Dendritic cell treated with granulocyte-macrophage colony-stimulating factor and Interleukin-4, amounts not matched to agents 40 ng/mL and 50 ng/mL, for 4 days (primary cell): ENCODE measurements around the gene CHN1.

Source experiments
- H3K27ac Mint-ChIP-seq: one replicate; pipeline ENCODE4 v1.8.0; 2022; ENCODE audit warnings: mild to moderate bottlenecking, mixed read lengths
- H3K27me3 Mint-ChIP-seq: one replicate; pipeline ENCODE4 v1.8.0; 2022; ENCODE audit warnings: mild to moderate bottlenecking, mixed read lengths
- H3K36me3 Mint-ChIP-seq: one replicate; pipeline ENCODE4 v1.8.0; 2022; ENCODE audit warnings: low read depth, mixed read lengths
- H3K4me1 Mint-ChIP-seq: one replicate; pipeline ENCODE4 v1.8.0; 2022; ENCODE audit warnings: low read depth, mixed read lengths
- H3K4me3 Mint-ChIP-seq: one replicate; pipeline ENCODE4 v1.8.0; 2022; ENCODE audit warnings: mild to moderate bottlenecking, moderate library complexity, mixed read lengths
- H3K9me3 Mint-ChIP-seq: one replicate; pipeline ENCODE4 v1.8.0; 2022; ENCODE audit warnings: mixed read lengths
- intact Hi-C: fragments of 100-400 bp; cut with micrococcal nuclease; formaldehyde crosslinking; loops from one replicate; pipeline ENCODE4 v1.15.0; 2022

Gene CHN1

DNA sequence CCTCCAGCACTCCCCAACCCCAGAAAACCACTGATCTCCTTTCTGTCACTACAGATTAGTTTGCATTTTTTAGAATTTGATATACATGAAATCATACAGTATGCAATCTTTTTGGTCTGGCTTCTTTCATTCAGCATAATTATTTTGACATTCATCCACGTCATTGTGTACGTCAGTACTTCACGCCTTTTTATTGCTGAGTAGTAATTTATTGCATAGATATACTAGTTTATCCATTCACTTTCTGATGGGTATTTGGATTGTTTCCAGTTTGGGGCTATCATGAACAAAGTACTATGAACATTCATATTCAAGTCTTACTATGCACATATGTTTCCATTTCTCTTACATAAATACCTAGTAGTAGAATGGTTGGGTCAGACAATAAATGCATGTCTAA is 20.1 kb upstream of the CHN1 start:
- no peaks in the 10 kb centered on the region for H3K9me3 Mint-ChIP-seq
- no peak overlapping the region for H3K27ac Mint-ChIP-seq
- no peak overlapping the region for H3K4me3 Mint-ChIP-seq
- peaks cover 6% of the 10 kb centered on the region for H3K4me1 Mint-ChIP-seq
- H3K27me3 Mint-ChIP-seq = peaks cover 7% of the 10 kb centered on the region
- intact Hi-C loops = no loop called here
- no peaks in the 10 kb centered on the region for H3K36me3 Mint-ChIP-seq

DNA sequence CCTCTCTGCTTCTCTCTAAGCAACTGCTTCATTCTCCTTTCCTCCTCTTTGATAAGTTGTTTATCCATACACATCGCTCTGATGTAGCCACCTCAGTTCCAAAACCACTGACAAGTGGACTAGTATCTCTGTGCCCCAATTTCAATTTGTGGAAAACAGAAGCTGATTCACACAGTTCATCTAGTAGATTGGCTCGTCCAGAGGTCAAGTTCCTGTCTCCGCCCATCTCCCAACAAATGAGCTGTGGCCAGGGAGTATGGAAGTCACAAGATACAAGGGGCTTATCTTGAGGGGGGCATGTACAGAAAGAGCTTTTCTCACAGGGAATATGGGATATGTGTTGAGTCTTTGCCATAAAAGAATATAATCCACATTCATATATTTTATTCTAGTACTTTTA is 17.7 kb upstream of the CHN1 start:
- no peak overlapping the region for H3K4me3 Mint-ChIP-seq
- peaks cover 6% of the 10 kb centered on the region for H3K4me1 Mint-ChIP-seq
- H3K27ac Mint-ChIP-seq = no peak overlapping the region
- H3K9me3 Mint-ChIP-seq = no peaks in the 10 kb centered on the region
- intact Hi-C loops = no loop called here
- no peaks in the 10 kb centered on the region for H3K36me3 Mint-ChIP-seq
- H3K27me3 Mint-ChIP-seq = peaks cover 7% of the 10 kb centered on the region

DNA sequence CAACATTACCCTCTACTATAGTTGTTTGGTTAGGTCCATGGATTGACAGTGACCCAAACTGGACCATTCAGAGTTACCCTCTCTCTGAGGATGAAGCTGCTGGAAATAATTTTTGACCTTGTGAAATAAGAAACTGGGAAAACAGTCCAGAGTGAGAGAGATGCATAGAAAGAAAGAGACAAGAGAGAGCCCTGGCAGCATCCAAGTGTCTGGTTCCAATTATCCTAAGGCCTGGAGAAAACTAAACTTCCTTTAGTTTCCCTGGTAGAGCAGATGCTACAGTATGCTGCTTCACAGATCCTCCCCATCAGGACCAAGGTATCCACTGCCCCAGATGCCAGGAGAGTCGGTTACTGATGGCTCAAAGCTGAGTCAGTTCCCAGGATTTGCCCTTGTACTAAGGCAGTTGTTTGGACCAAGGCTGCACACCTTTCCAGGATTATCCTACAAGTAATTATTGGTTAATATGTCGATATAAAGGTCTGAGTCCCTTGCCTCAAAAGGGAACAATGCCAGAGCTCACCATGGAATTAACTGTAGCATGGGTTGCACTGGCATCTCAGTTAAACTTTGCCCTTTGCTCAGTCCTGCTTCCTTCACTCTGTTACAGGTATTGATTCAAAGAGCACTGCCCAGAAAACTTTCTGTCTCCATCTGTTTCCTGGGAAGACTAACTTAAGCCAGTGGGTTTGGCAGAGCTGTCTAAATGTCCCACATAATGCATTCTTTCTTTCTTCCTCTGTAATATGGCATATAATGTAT is 14.6 kb upstream of the CHN1 start:
- Mint-ChIP-seq H3K36me3 (no peaks in the 10 kb centered on the region), H3K9me3 (no peaks in the 10 kb centered on the region), H3K27ac (no peak overlapping the region), H3K27me3 (peaks cover 5% of the 10 kb centered on the region), H3K4me1 (peaks cover 6% of the 10 kb centered on the region), H3K4me3 (no peak overlapping the region)
- intact Hi-C loops = no loop called here

DNA sequence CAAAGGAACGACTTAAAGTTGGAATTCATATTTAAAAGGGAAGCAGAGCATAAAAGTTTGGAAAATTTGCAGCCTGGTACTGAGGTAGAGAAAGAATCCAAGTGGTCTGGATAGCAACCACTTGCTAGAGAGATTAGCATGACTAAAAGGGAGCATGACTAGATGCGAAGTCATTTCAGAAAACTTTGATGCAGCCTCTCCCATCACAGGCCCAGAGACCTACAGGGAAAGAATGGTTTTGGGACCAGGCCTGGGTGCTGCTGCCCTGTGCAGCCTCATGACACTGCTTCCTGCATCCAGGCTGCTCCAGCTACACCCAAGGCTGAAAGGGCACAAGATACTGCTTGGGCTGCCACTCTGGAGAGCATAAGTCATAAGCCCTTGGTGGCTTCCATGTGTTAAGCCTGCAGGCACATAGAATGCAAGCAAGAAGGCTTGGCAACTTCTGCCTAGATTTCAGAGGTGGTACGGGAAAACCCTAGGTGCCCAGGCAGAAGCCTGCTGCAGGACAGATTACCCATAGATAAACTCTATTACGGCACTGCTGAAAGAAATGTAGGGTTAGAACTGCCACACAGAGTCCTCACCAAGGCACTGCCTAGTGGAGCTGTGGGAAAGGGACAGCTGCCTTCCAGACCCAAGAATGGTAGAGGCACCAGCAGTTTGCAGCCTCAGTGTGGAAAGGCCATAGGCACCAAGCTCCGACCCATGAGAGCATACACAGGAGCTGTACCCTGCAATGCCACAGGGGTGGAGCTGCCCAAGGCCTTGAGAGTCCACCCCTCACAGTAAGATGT is 12.6 kb upstream of the CHN1 start:
- H3K4me3 Mint-ChIP-seq = no peak overlapping the region
- peaks cover 3% of the 10 kb centered on the region for H3K4me1 Mint-ChIP-seq
- intact Hi-C loops = no loop called here
- H3K9me3 Mint-ChIP-seq = no peaks in the 10 kb centered on the region
- H3K27me3 Mint-ChIP-seq = peaks cover 11% of the 10 kb centered on the region
- no peaks in the 10 kb centered on the region for H3K36me3 Mint-ChIP-seq
- H3K27ac Mint-ChIP-seq = no peak overlapping the region

GRCh38 chr2:175015340-175015739 is 10.2 kb upstream of the CHN1 start:
- Mint-ChIP-seq H3K27me3 (peaks cover 19% of the 10 kb centered on the region), H3K36me3 (no peaks in the 10 kb centered on the region), H3K4me3 (no peak overlapping the region), H3K9me3 (no peaks in the 10 kb centered on the region), H3K4me1 (no peaks in the 10 kb centered on the region), H3K27ac (no peak overlapping the region)
- intact Hi-C loops = no loop called here

DNA sequence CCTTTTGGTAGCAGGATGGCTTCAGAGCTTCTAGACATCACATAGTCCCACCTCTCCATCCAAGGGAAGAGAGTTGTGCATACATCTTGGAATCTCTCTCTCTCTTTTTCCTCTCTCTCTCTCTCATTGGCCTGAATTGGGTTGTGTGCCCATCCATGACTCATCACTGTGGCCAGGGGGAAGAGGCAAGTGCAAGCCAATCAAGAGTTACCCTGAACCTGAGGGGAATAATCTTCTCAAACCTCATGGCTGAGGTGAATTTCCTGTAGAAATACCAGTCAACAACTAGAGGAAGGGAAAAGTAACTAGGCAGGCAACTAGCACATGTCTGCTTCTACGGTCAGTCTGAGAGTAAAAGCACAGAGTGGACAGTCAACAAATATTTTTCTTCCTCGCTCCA is 7.3 kb upstream of the CHN1 start:
- Mint-ChIP-seq H3K36me3 (no peaks in the 10 kb centered on the region), H3K4me3 (no peak overlapping the region), H3K4me1 (no peaks in the 10 kb centered on the region), H3K9me3 (no peaks in the 10 kb centered on the region), H3K27ac (no peak overlapping the region), H3K27me3 (peaks cover 36% of the 10 kb centered on the region)
- intact Hi-C loops = no loop called here

- intact Hi-C loops = no loop called here
- Mint-ChIP-seq H3K36me3 (no peaks in the 10 kb centered on the region), H3K27me3 (peaks cover 44% of the 10 kb centered on the region), H3K4me1 (no peaks in the 10 kb centered on the region), H3K4me3 (no peak overlapping the region), H3K27ac (no peak overlapping the region), H3K9me3 (no peaks in the 10 kb centered on the region)
Measured at GRCh38 chr2:175011505-175011904, 6.3 kb upstream of the CHN1 start.

DNA sequence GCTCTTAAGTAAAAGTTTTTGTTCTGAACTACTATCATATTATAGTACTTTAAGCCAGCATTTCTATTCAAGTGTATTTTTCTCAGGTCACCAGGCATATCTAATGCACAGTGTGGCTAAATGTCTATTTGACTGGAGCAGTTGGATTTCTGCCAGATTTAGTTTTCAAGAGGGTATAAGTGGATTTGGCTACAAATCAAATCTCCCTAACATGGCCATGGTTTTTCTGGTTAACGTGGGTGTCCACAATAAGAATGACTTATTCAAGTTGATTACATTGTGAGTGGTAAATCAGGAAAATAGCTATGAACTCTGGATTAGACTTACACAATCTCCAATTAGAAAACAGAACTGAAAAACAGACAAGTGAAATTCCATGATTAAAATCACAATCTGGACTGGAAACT is 5.7 kb upstream of the CHN1 start:
- H3K27ac Mint-ChIP-seq = no peak overlapping the region
- peaks cover 50% of the 10 kb centered on the region for H3K27me3 Mint-ChIP-seq

DNA sequence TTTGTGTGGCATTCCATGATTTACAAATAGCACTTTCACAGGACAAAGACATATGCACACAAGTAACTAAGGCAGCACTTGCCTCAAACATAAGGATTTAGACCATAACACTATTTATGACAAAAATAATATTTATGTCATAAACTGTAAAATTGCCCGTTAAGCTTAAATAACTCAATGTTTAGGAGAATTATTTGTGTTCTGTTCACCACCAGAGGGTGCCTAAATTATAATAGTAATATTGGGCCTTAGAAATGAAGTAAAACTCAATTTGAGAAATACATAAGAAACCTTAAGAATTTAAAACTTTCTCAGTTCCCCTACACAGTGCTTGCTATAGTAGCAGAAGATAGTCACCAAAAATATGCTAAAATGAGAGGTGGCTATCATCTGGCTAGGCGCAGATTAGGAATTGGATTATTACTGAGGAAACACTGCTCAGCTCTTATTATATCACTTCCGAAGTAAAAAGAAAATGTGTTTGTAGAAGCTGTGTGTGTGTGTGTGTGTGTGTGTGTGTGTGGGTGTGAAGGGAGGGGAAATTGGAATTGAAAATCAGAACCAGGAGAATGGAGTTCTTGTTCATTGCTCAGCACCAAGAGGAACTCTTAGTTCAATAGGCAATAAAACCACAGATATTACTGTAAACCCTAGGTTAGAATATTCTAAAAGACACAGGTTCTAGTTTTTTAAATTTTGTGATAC is 4.9 kb upstream of the CHN1 start:
- H3K27me3 Mint-ChIP-seq = peaks cover 57% of the 10 kb centered on the region
- no peak overlapping the region for H3K27ac Mint-ChIP-seq
- H3K4me3 Mint-ChIP-seq = no peak overlapping the region
- intact Hi-C loops = no loop called here
- H3K9me3 Mint-ChIP-seq = no peaks in the 10 kb centered on the region
- H3K36me3 Mint-ChIP-seq = no peaks in the 10 kb centered on the region
- H3K4me1 Mint-ChIP-seq = no peaks in the 10 kb centered on the region

More for the DNA sequence above, 5.7 kb upstream of the CHN1 start:
- no peaks in the 10 kb centered on the region for H3K36me3 Mint-ChIP-seq
- H3K9me3 Mint-ChIP-seq = no peaks in the 10 kb centered on the region
- H3K4me1 Mint-ChIP-seq = no peaks in the 10 kb centered on the region
- intact Hi-C loops = no loop called here
- no peak overlapping the region for H3K4me3 Mint-ChIP-seq

GRCh38 chr2:175008801-175009495 is 3.8 kb upstream of the CHN1 start:
- Mint-ChIP-seq H3K4me3 (no peak overlapping the region), H3K27ac (no peak overlapping the region), H3K36me3 (no peaks in the 10 kb centered on the region), H3K4me1 (no peaks in the 10 kb centered on the region), H3K27me3 (peaks cover 64% of the 10 kb centered on the region), H3K9me3 (no peaks in the 10 kb centered on the region)
- intact Hi-C loops = no loop called here

DNA sequence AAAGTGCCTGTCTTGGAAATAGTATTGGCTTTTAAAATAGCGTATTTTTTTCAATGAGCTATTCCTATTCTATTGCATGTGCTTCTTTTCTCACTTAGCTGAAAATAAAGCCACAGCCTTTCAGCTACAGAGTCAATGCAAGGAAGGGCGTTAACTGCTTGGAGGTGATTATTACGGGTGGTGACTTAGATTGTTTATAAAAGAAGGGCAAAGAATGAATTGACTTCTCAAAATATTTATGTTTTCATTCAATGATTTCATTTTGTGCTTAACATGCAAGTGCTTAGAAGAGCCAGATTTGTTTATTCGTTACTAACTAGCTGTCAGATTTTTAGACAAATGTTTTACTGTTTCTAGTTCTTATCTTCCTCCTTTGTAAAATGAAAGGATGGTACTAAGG is 2.8 kb upstream of the CHN1 start:
- intact Hi-C loops = no loop called here
- Mint-ChIP-seq H3K9me3 (no peaks in the 10 kb centered on the region), H3K4me1 (no peaks in the 10 kb centered on the region), H3K27ac (no peak overlapping the region), H3K36me3 (no peaks in the 10 kb centered on the region), H3K27me3 (peaks cover 62% of the 10 kb centered on the region), H3K4me3 (no peak overlapping the region)

DNA sequence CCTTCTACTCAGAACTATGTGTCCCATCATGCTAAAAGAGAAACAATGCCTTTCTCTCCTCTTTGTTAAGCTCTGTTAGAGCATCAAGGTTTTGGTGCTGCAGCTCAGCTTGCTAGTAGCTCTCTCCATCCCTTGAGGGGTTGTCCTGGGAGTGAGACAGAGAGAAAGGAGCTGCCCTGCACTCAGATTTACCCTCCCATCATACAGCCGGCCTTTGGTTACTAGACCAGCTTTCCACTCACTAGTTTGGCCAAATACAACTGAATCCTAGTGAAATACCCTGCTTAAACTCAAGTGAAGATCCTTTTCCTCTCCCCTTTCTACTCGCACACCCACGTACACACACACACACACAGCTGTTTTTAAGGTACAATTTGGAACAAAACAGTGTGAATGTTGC is 2.3 kb upstream of the CHN1 start:
- no peaks in the 10 kb centered on the region for H3K4me1 Mint-ChIP-seq
- peaks cover 63% of the 10 kb centered on the region for H3K27me3 Mint-ChIP-seq
- no peak overlapping the region for H3K4me3 Mint-ChIP-seq
- no peak overlapping the region for H3K27ac Mint-ChIP-seq
- H3K36me3 Mint-ChIP-seq = no peaks in the 10 kb centered on the region
- no peaks in the 10 kb centered on the region for H3K9me3 Mint-ChIP-seq
- intact Hi-C loops = no loop called here

DNA sequence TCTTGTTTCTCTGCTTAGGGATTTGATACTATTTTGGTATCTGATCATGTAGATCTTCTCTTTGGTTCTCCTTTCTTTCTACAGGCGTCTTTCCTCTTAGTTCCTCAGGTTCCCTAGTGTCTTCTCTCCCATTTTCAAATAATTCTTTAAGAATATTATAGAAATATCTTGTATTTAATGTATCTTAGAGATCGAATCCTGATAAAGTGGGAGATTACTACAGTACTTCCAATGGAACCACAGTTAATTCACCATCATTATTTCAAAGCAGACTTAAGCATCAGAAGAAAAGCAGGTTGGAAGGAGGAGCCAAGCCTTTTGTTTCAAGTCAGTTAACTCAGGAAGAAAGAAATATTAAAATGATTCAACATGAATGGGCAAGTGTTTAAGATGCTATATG is 1.1 kb upstream of the CHN1 start:
- intact Hi-C loops = no loop called here
- H3K27ac Mint-ChIP-seq = no peak overlapping the region

More for the DNA sequence above, 1.1 kb upstream of the CHN1 start:
- Mint-ChIP-seq H3K4me1 (no peaks in the 10 kb centered on the region), H3K36me3 (no peaks in the 10 kb centered on the region), H3K4me3 (no peak overlapping the region), H3K9me3 (no peaks in the 10 kb centered on the region), H3K27me3 (peaks cover 68% of the 10 kb centered on the region)
